ENCODE measurements around the gene SEMA7A.
"Not testable (repeated sequence)": the region's sequence is repeated elsewhere in the genome, so short reads cannot be mapped to it uniquely, and the experiment has no call there.

Gene SEMA7A

DNA sequence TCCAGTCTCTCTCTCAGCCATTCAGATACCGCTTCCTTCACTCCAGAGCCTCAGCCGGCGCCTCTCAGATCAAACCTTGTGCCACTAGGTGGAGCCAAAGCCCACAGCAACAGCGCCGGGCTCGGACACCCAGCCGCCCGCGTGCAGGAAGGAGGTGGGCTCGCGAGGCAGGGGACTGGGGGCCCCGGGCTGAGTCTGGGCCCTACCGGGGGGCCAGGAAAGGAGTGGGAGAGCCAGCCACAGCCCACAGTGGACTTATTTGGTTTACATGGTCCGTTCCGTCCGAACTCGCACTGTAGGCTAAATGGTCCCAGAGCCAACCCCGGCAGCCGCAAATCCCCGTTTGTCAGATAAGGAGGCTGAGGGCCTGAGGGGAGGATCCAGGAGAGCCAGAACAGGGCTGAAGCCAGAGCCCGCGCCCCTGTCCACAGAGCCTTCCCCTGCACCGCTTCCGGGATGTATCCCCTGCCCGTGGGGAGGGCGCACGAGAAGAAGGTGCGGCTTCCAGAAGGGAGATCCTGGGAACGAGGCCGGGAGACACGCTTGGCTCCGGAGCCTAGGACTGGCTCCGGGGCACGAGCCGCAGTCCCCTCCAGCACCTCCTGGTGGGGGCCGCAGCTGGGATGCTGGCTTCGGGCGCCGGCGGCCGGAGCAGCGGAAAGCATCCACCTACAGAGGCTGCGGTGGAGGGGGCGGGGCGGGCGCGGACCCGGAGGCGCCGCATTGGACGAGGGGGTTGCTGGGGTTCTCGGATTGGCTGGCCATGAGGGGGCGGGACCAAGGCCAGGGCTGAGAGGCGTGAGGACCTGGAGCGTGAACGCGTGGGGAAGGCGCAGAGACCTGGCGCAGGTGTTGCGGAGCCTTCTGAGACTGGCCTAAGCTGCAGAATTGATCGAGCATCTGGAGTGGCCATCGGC is 59.8 kb downstream of the SEMA7A start:
- peak; percentile 95 for ATAC-seq

DNA sequence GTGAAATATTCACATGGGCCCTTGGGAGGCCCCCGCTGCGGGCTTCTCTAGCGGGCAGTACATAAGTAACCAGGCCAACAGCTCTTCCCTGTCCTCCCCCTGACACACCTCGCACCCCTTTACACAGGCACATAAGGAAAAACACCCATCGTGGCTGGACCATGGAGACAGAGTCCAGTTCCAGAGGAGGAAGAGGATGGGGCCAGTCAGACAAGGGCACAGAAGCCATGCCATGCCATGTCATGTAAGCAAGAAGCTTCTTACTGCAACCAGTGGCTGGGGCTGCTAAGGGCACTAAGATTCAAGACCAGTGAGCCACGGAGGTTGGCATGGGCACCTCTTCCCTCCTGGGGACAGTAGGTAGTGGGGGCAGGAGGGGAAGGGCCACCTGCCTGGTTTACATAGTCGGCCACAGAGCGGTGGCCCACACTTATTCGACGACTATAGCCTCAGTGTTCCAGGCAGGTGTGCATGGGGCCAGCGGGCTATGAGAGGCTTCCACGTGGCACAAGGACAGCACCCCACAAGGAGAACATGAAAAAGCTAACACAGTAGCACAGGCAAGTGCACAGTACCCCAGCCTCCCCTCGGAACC is 60.6 kb downstream of the SEMA7A start:
- H3K27ac Mint-ChIP-seq = no peak overlapping the region
- DNase-seq = no peak
- peak overlapping the region; percentile 88 to 93 for H3K4me3 Mint-ChIP-seq
- peaks cover 30% of the 10 kb centered on the region for H3K27me3 Mint-ChIP-seq
- H3K9me3 Mint-ChIP-seq = no peaks in the 10 kb centered on the region
- no peak for ATAC-seq
- H3K4me1 Mint-ChIP-seq = peaks cover 48% of the 10 kb centered on the region

More for the DNA sequence above, 59.8 kb downstream of the SEMA7A start:
- peaks cover 57% of the 10 kb centered on the region for H3K4me1 Mint-ChIP-seq
- peak overlapping the region in 1 of 2 donors; percentile 3 for H3K27ac Mint-ChIP-seq
- no peaks in the 10 kb centered on the region for H3K9me3 Mint-ChIP-seq
- peak; percentile 90 to 93 for DNase-seq
- peaks cover 21% of the 10 kb centered on the region for H3K27me3 Mint-ChIP-seq
- H3K4me3 Mint-ChIP-seq = peak overlapping the region; percentile 88 to 93

DNA sequence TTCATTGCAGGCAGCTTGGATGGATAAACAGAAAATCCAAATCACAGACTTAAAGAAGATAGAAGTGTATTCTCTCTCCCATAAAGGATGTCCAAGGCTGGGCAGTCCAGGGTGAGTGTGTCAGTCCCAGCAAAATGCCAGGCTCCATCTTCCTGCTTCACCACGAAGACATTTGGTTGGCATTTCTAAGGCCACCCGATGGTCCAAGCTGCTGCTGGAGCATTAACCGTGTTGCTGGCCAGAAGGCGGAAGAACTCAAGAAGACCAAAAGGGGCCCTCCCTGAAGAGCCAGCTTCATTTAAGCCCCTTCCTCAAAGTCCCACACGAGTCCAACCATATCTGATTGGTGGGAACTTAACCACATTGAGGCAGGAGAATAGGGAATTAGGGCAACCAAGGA is 63.3 kb downstream of the SEMA7A start:
- H3K27me3 Mint-ChIP-seq = peaks cover 52% of the 10 kb centered on the region
- ATAC-seq (no peak), DNase-seq (no peak)
- H3K9me3 Mint-ChIP-seq = no peaks in the 10 kb centered on the region
- H3K4me3 Mint-ChIP-seq = no peak overlapping the region
- no peak overlapping the region for H3K27ac Mint-ChIP-seq
- H3K4me1 Mint-ChIP-seq = peaks cover 30% of the 10 kb centered on the region

DNA sequence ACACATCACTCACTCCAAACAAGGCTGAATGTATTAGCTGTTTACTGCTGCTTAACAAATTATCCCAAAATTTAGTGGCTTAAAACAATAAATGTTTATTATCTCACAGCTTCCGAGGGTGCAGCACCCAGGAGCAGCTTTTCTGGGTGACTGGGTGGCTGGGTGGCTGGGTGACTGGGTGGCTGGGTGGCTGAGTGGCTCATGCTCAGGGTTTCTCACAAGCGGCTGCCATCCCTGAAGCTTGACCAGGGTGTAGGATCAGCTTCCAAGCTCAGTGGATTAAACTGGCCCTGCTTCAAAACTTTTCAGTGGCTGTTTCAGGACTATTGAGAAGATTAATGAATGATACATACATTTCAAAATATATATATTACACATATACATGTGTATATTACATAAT is 64.0 kb downstream of the SEMA7A start:
- Mint-ChIP-seq H3K27ac (no peak overlapping the region), H3K9me3 (no peaks in the 10 kb centered on the region), H3K4me3 (no peak overlapping the region), H3K4me1 (peaks cover 28% of the 10 kb centered on the region), H3K27me3 (peaks cover 59% of the 10 kb centered on the region)
- DNase-seq = no peak
- ATAC-seq = no peak

DNA sequence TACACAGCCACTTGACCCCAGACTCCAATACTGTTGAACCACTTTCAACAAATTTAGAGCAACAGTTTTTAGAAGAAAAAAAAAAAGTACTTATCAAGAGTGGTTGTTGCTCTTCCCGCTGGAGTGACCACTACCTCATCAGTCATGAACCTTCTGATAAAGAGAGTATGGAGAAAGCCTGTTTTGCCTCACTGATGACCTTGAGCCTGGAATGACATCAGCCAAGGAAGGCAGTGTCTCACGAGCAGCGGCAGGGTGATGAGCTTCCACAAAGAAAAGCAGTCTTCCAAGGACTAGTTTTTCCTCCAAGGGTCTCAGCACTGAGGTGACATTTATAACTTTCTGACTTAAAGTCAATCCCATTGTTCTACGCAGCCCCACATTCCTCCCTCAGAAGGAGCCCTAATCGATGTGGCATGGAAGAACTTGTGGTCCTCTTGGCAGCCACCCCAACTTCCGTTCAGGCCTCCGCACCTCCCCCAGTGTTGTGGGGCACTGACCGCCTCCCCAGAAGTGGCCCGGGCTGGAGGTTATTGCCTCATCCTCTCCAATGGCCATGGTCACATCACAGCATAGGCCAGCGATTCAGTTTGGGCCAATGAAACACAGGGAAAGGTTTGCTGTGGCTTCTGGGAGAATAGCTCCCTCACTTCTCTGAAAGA is 64.5 kb downstream of the SEMA7A start:
- no peak for DNase-seq
- ATAC-seq = no peak
- no peak overlapping the region for H3K27ac Mint-ChIP-seq
- no peaks in the 10 kb centered on the region for H3K9me3 Mint-ChIP-seq
- peaks cover 25% of the 10 kb centered on the region for H3K4me1 Mint-ChIP-seq
- no peak overlapping the region for H3K4me3 Mint-ChIP-seq
- peaks cover 64% of the 10 kb centered on the region for H3K27me3 Mint-ChIP-seq

DNA sequence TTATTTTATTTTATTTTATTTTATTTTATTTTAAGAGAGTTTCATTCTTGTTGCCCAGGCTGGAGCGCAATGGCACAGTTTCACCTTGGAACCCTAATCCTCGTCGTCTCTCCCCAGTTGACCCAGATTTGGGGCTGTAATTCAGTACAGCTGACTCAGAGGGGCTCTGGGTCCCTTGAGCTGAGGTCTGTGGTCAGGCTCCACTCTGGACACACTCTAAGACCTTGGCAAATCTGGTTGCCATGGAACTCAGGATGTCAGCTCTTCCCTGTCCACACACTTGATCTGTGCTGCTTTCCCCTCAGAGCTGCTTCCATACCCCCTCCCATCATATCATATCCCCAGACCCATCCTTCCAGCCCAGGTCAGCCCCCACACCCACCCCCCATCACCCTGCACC is 65.6 kb downstream of the SEMA7A start:
- ATAC-seq = no peak

DNA sequence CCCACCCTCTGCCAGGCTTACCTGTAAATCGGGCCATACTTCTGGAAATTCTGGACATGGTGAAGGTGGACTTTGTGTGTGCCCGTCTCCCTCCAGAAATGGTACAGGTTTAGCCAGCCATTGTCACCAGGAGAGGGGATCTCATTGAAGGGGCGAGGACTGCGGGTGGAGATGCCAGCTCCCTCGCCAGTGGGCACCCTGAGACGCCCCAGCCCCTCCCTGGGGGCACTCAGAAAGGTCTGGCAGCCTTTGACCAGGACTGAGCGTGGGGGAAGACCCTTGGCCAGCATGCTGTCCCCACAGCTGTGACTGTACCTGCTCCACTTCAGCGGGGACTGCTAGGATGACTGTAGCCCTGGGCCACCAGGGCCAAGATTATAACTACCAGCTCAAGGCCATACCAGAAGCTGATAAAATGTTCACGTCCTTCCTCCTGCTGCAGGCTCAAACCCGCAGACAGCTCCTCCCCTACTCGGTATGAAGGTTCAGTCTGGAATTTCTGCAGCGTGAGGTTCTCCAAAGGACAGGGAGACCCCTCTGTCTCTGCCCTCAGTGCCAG is 66.4 kb downstream of the SEMA7A start, which contains the start of gene CYP11A1:
Gene CYP11A1, minus strand, starts transcription at position 351 of the 559 bp plus-strand sequence. Its CDS starts 61 bp downstream, at position 290.
- Mint-ChIP-seq H3K4me3 (peak within 1 kb of the TSS; percentile 45 to 48), H3K9me3 (no peaks in the 10 kb centered on the region), H3K27me3 (peaks cover 65% of the 10 kb centered on the region), H3K27ac (no peak within 1 kb of the TSS), H3K4me1 (peaks cover 20% of the 10 kb centered on the region)
- ATAC-seq (no peak), DNase-seq (no peak)

More for the DNA sequence above, 65.6 kb downstream of the SEMA7A start:
- no peaks in the 10 kb centered on the region for H3K9me3 Mint-ChIP-seq
- no peak for DNase-seq
- no peak overlapping the region for H3K4me3 Mint-ChIP-seq
- H3K4me1 Mint-ChIP-seq = peaks cover 23% of the 10 kb centered on the region
- H3K27ac Mint-ChIP-seq = no peak overlapping the region
- peaks cover 69% of the 10 kb centered on the region for H3K27me3 Mint-ChIP-seq

DNA sequence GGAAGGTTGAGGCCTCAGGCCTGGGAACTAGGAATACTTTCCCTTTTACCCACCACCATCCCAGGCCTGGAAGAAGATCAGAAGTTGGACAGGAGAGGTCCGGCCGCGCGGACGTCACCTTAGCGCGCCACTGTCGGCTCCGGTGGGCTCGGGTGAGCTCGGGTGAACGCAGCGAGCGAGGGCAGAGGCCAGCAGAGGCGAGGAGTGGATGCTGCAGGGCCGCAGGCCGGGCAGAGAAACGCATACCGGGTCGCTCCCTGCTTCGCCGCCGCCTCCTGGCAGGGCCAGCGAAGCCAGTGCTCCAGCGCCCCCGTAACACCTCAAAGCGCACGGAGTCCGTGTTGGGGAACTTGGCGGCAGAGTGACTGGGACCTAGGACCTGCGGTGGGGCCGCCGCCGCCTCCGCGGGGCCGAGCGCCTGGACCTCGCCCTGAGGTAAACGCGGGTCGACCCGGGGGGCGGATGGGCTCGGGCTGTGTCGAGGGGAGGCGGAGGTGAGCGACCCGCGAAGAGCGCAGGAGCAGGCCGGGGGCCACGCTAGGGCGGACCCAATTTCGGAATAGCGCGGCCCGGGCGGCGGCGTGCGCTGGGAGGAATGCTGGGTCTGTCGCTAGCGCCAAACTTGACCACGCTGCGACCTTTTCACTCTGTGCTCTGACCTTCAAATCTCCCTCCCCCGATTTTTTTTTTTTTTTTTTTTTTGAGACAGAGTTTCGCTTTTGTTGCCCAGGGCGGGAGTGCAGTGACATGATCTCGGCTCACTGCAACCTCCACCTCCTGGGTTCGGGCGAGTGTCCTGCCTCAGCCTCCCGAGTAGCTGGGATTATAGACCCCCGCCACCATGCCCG is 67.9 kb downstream of the SEMA7A start:
- Mint-ChIP-seq H3K27ac (no peak overlapping the region), H3K9me3 (no peaks in the 10 kb centered on the region), H3K4me3 (peak overlapping the region; percentile 56 to 74), H3K27me3 (peaks cover 65% of the 10 kb centered on the region), H3K4me1 (peaks cover 20% of the 10 kb centered on the region)
- DNase-seq (peak in 1 of 2 donors; percentile 43), ATAC-seq (peak; percentile 74)

DNA sequence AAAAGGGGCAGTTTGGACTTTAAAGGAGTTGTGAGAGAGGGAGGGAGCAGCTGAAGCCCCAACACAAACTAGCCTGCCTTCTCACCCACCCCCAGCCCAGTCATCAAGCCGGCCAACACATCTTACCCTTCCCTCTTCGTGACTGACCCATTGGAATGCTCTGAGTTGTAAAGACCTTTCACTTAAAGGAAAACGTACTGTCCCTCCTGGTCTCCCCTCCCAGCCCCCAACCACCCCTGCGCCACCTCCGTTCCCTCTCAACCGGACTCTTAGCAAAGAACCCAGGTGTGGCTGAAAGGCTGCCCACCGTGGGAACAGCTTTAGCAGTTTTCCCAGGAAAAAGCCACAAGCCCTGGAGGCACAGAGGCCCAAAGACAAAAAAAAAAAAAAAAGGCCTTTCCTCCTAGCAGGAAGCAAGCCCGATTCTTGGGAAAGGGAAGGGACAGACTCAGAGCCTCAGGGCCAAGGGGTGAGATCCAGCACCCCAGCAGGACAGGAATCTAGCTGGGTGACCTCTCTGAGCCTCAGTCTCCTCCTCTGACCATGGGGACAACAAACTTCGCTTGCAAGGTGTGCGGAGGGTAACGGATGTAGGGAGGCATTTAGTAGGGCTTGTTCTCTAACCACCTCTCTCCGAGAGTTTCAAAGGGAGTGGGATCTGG is 68.7 kb downstream of the SEMA7A start:
- peak overlapping the region; percentile 56 to 74 for H3K4me3 Mint-ChIP-seq
- ATAC-seq = peak; percentile 20
- H3K9me3 Mint-ChIP-seq = no peaks in the 10 kb centered on the region
- H3K27me3 Mint-ChIP-seq = peaks cover 59% of the 10 kb centered on the region
- no peak for DNase-seq
- H3K4me1 Mint-ChIP-seq = peaks cover 20% of the 10 kb centered on the region
- no peak overlapping the region for H3K27ac Mint-ChIP-seq

DNA sequence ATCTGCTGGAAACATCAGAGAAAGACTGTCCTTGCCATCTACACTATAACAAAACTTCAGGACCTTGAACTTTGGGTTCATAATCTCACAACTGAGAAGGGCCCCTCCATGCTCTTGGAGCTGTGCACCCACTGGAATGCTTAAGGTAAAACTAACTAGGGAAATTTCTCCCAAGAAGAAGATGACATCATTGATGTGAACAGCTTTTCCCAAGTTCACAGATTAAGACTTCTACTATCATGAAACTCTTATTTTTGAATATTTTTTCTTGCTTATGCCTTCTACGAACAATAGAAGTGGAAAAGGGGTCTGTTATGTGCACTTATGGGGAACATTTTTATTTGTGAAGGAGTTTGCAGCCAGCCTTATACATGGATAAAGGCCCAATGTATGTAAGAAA is 71.3 kb downstream of the SEMA7A start:
- H3K4me1 Mint-ChIP-seq = peaks cover 20% of the 10 kb centered on the region

DNA sequence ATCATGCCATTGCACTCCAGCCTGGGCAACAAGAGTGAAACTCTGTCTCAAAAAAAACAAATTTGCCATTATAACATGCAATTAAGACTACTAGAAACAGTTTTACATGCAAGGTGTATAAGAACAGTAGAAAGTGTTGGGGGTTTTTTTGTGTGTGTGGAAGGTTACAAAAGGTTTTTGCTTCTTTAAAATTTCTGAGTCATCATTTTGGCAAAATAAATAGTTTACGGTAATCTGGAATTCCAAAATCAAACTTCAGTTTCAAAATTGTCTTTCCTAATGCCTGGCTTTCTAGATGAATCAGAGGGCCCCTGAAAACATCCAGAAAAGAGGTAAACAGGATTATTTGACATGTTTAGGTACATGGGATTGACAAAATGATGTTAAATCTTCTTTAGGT is 72.9 kb downstream of the SEMA7A start:
- not testable (repeated sequence) for H3K27ac Mint-ChIP-seq, ATAC-seq, DNase-seq, H3K4me3 Mint-ChIP-seq, H3K9me3 Mint-ChIP-seq
- Mint-ChIP-seq H3K27me3 (peaks cover 24% of the 10 kb centered on the region), H3K4me1 (peaks cover 16% of the 10 kb centered on the region)

More for the DNA sequence above, 71.3 kb downstream of the SEMA7A start:
- no peak for DNase-seq
- H3K27me3 Mint-ChIP-seq = peaks cover 36% of the 10 kb centered on the region
- no peak overlapping the region for H3K27ac Mint-ChIP-seq
- ATAC-seq = no peak
- no peak overlapping the region for H3K4me3 Mint-ChIP-seq
- no peaks in the 10 kb centered on the region for H3K9me3 Mint-ChIP-seq

DNA sequence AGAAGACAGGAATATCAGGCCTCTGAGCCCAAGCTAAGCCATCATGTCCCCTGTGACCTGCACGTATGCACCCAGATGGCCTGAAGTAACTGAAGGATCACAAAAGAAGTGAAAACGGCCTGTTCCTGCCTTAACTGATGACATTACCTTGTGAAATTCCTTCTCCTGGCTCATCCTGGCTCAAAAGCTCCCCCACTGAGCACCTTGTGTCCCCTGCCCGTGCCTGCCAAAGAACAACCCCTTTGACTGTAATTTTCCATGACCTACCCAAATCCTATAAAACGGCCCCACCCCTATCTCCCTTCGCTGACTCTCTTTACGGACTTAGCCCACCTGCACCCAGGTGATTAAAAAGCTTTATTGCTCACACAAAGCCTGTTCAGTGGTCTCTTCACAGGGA is 74.4 kb downstream of the SEMA7A start:
- H3K27ac Mint-ChIP-seq, DNase-seq, H3K4me1 Mint-ChIP-seq, ATAC-seq, H3K4me3 Mint-ChIP-seq: not testable (repeated sequence)
- peaks cover 0 to 14% of the 10 kb centered on the region in 2 donors for H3K9me3 Mint-ChIP-seq
- H3K27me3 Mint-ChIP-seq = peaks cover 24% of the 10 kb centered on the region
